HepG2 (cell line): ENCODE measurements around the gene TFG. TPM values are rescaled to one million over a fixed set of nuclear protein-coding genes. Genes with fewer than 3 reads are reported as not detected.

Source experiments
- ATAC-seq: fragments of 200-7000 bp; cut with Tn5 transposase; 3 replicates; pipeline ENCODE4 v1.9.1; 2020; ENCODE audit warnings: mild to moderate bottlenecking, moderate library complexity
- BruUV-seq: library from RNA; stranded (reverse); fragments of 400-500 nt; replicated peaks from 2 replicates; lab custom pipeline; 2021; lab: Mats Ljungman, UMichigan
- CTCF ChIA-PET: fragments of 300-600 bp; formaldehyde crosslinking; extraction: SDS; loops from one replicate; lab custom pipeline; 2021; ENCODE audit warnings: low total read pairs, inconsistent platforms, low intra/inter-chr PET ratio; lab: Yijun Ruan, JAX
- POLR2A ChIA-PET: fragments of 350-600 bp; sonication (Branson Sonifier 250); formaldehyde crosslinking; loops from one replicate; lab custom pipeline; 2020; ENCODE audit warnings: antibody characterized with exemption, inconsistent platforms; lab: Yijun Ruan, JAX
- DNase-seq: peaks from one replicate; pipeline ENCODE4 v3.0.0-alpha.2; 2015; ENCODE audit warnings: low spot score
- FAIRE-seq: peaks from 3 replicates; lab custom pipeline; 2011; peaks lifted over from hg19 to GRCh38; lab: Jason Lieb, UNC
- H2AFZ ChIP-seq: one replicate; pipeline ENCODE4 v1.6.1; 2011; ENCODE audit warnings: low read length, inconsistent platforms
- H3K27ac ChIP-seq: fragments of 300-600 bp; 3 replicates; pipeline ENCODE4 v1.8.0; 2011; ENCODE audit warnings: mixed run types, mild to moderate bottlenecking, mixed read lengths, low read length, inconsistent platforms; ENCODE audit not compliant: insufficient read depth; ENCODE audit errors: extremely low read length
- H3K27me3 ChIP-seq, 2 experiments: fragments of 200-600 bp in 1 of 2; 2 replicates in 1 of 2; 3 replicates in 1 of 2; pipeline versions ENCODE4 v1.6.0 to v1.8.0; 2011; ENCODE audit warnings: low read length in 2 of 2, mild to moderate bottlenecking in 2 of 2, moderate library complexity in 2 of 2, inconsistent platforms in 1 of 2; ENCODE audit not compliant: insufficient read depth in 2 of 2, control insufficient read depth in 1 of 2
- H3K36me3 ChIP-seq, 2 experiments: fragments of 200-600 bp in 1 of 2; replicated peaks in 1 of 2; 2 replicates in 1 of 2; 3 replicates in 1 of 2; pipeline versions ENCODE4 v1.5.1 to v1.8.0; 2011; ENCODE audit warnings: low read length in 2 of 2, inconsistent platforms in 1 of 2; ENCODE audit not compliant: insufficient read depth in 2 of 2, control insufficient read depth in 1 of 2
- H3K4me1 ChIP-seq: 2 replicates; pipeline ENCODE4 v1.5.1; 2012; ENCODE audit warnings: low read length, inconsistent platforms; ENCODE audit not compliant: insufficient read depth
- H3K4me2 ChIP-seq: 2 replicates; pipeline ENCODE4 v1.6.0; 2011; ENCODE audit warnings: low read depth, low read length, inconsistent platforms
- H3K4me3 ChIP-seq, 3 experiments: fragments of 200-600 bp in 1 of 3; sonication (generic), shearing (Covaris generic) in 1 of 3; replicated peaks in 1 of 3; 2 replicates each; pipeline ENCODE4 v1.5.1; 2011 to 2016; ENCODE audit warnings: low read length in 3 of 3, inconsistent platforms in 2 of 3, low read depth in 2 of 3, mild to moderate bottlenecking in 2 of 3, control low read depth in 1 of 3, mixed read lengths in 1 of 3; ENCODE audit not compliant: insufficient read depth in 1 of 3
- H3K79me2 ChIP-seq: one replicate; pipeline ENCODE4 v1.6.1; 2011; ENCODE audit warnings: low read length, inconsistent platforms; ENCODE audit not compliant: insufficient read depth
- H3K9ac ChIP-seq: 2 replicates; pipeline ENCODE4 v1.6.0; 2011; ENCODE audit warnings: mild to moderate bottlenecking, low read depth, low read length, inconsistent platforms; ENCODE audit not compliant: insufficient read depth
- H3K9me3 ChIP-seq: 2 replicates; pipeline ENCODE4 v1.5.1; 2012; ENCODE audit warnings: mild to moderate bottlenecking, low read length
- H4K20me1 ChIP-seq: 2 replicates; pipeline ENCODE4 v1.6.0; 2011; ENCODE audit warnings: inconsistent platforms, mild to moderate bottlenecking, low read length, moderate library complexity; ENCODE audit not compliant: insufficient read depth
- HES4 ChIP-seq: sonication (generic); formaldehyde crosslinking; IDR thresholded peaks from 2 replicates; pipeline ENCODE4 v1.9.0; 2021; ENCODE audit warnings: mild to moderate bottlenecking, missing genetic modification reagents, borderline replicate concordance
- HOXA7 ChIP-seq: sonication (generic); formaldehyde crosslinking; IDR thresholded peaks from 2 replicates; pipeline ENCODE4 v1.8.1; 2022; ENCODE audit warnings: mild to moderate bottlenecking, missing genetic modification reagents, moderate library complexity
- NCOA2 ChIP-seq: sonication (generic); formaldehyde crosslinking; IDR thresholded peaks from 2 replicates; pipeline ENCODE4 v1.8.0; 2022; ENCODE audit warnings: inconsistent platforms
- PHF8 ChIP-seq: sonication (generic); formaldehyde crosslinking; IDR thresholded peaks from 2 replicates; pipeline ENCODE4 v1.5.0; 2020; ENCODE audit warnings: missing genetic modification reagents
- PTBP1 ChIP-seq: fragments of 200-400 bp; formaldehyde crosslinking; IDR thresholded peaks from 2 replicates; pipeline ENCODE4 v1.6.1; 2018; ENCODE audit warnings: low read length, low read depth; ENCODE audit not compliant: poor library complexity, severe bottlenecking
- RBM22 ChIP-seq: fragments of 200-400 bp; formaldehyde crosslinking; optimal IDR thresholded peaks from 2 replicates; pipeline ENCODE3; 2017; ENCODE audit warnings: mild to moderate bottlenecking, low read length, moderate library complexity
- SRY ChIP-seq: sonication (generic); formaldehyde crosslinking; IDR thresholded peaks from 2 replicates; pipeline ENCODE4 v1.8.0; 2022; ENCODE audit warnings: mild to moderate bottlenecking, missing genetic modification reagents
- ZNF432 ChIP-seq: sonication (generic); formaldehyde crosslinking; IDR thresholded peaks from 2 replicates; pipeline ENCODE4 v1.5.0; 2020; ENCODE audit warnings: missing genetic modification reagents, mild to moderate bottlenecking, borderline replicate concordance
- ZNF577 ChIP-seq: sonication (generic); formaldehyde crosslinking; IDR thresholded peaks from 2 replicates; pipeline ENCODE4 v1.4.0; 2020; ENCODE audit warnings: mild to moderate bottlenecking, low read depth, missing genetic modification reagents, borderline replicate concordance
- ZNF841 ChIP-seq: sonication (generic); formaldehyde crosslinking; IDR thresholded peaks from 2 replicates; pipeline ENCODE4 v1.8.1; 2023; ENCODE audit warnings: missing genetic modification reagents, borderline replicate concordance
- WGBS: methylation state at CpG from one replicate; pipeline ENCODE4 v1.1.6; 2017; ENCODE audit warnings: low lambda C conversion rate; 5-methylcytosine and 5-hydroxymethylcytosine counted together
- in situ Hi-C: cut with HindIII; loops from 2 replicates; pipeline ENCODE4 v1.10.0; 2017; ENCODE audit warnings: low pct_unique_long_range_greater_than_20kb; ENCODE audit not compliant: extremely low pct_ligation_motif_present
- intact Hi-C: fragments of 100-400 bp; cut with micrococcal nuclease; formaldehyde crosslinking; loops from one replicate; pipeline ENCODE4 v1.10.0; 2022; ENCODE audit not compliant: unreplicated experiment
- polyA plus RNA-seq, 8 experiments: library from polyadenylated mRNA; depleted of rRNA in 3 of 8; stranded (reverse) in 7 of 8; unstranded in 1 of 8; fragments of >200 nt; fragmentation: Illumina TruSeq in 4 of 8; extraction: Trizol in 4 of 8; gene quantifications; 2 replicates each; pipeline versions ENCODE4 v1.2.1 to v1.2.3, GENCODE V29; 2011 to 2016; ENCODE audit warnings: low read depth in 4 of 8, missing spikeins in 1 of 8, mixed read lengths in 1 of 8; ENCODE audit not compliant: insufficient read depth in 1 of 8
- total RNA-seq, 5 experiments: library from RNA; depleted of rRNA; stranded (reverse); fragments of >200 nt; fragmentation: Illumina TruSeq; extraction: Trizol; gene quantifications; 2 replicates each; pipeline ENCODE4 v1.2.3, GENCODE V29; 2016; ENCODE audit warnings: low read depth in 1 of 5
- TF ChIP-seq, protein P1 (sequence below): sonication (generic); formaldehyde crosslinking; IDR thresholded peaks from 2 replicates; pipeline ENCODE4 v1.4.0; 2020; ENCODE audit warnings: mild to moderate bottlenecking, missing genetic modification reagents

Gene TFG
- total and polyA plus RNA-seq, 2 of the 13 experiments (the other 11 are each of a cell fraction or from before 2014, with no cell fraction given), result 53.6 to 71.7 TPM

DNA sequence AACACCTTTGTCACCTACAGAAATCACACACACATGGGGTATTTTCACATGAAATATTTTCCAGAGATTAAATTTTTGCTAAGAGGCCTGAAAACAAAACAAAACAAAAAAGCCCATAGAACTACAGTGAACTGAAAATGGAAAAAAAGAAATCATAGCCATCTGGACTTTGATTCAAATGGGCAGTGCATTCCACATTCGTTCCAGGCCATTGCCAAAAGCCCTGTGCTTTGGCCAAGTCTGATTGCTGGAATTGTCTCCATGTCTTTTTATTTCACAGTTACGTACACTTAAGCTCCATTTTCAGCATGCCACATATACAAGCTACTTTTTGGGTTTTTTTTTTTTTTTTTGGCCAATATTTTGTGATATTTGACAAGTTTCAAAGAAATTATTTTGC is 47.1 kb downstream of the TFG start:
- no peak overlapping the region for H3K4me3 ChIP-seq
- H3K27ac ChIP-seq, result no peak overlapping the region
- H3K4me2 ChIP-seq, result no peak overlapping the region
- H3K4me1 ChIP-seq, result no peaks in the 10 kb centered on the region
- no peaks in the 10 kb centered on the region for H3K79me2 ChIP-seq
- H2AFZ ChIP-seq, result no peak overlapping the region
- no peaks in the 10 kb centered on the region for H3K9me3 ChIP-seq
- FAIRE-seq (no peak), ATAC-seq (no peak), DNase-seq (no peak)
- no TSS peak for BruUV-seq
- no peak overlapping the region for H3K9ac ChIP-seq
- no peaks in the 10 kb centered on the region for H4K20me1 ChIP-seq
- peaks cover 0 to 8% of the 10 kb centered on the region in 2 experiments; a peak in 3 of 5 replicates for H3K36me3 ChIP-seq
- in situ Hi-C loops (no loop called here), intact Hi-C loops (no loop called here)
- TF ChIP-seq ZNF432 (CRISPR knock-in tag), result no peak
- peak; percentile 1 for TF ChIP-seq RBM22
- TF ChIP-seq SRY (CRISPR knock-in tag), result no peak
- TF ChIP-seq NCOA2 (CRISPR knock-in tag), result no peak
- no peak for TF ChIP-seq ZNF841 (CRISPR knock-in tag)
- TF ChIP-seq HES4 (CRISPR knock-in tag), result no peak
- TF ChIP-seq, protein P1, sequence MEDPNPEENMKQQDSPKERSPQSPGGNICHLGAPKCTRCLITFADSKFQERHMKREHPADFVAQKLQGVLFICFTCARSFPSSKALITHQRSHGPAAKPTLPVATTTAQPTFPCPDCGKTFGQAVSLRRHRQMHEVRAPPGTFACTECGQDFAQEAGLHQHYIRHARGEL (CRISPR knock-in tag), result no peak
- ChIA-PET POLR2A (no interaction called here), CTCF (no interaction called here)
- H3K27me3 ChIP-seq, result no peaks in the 10 kb centered on the region
- WGBS, result 73% methylated on average over 2 of the region's 2 CpGs

DNA sequence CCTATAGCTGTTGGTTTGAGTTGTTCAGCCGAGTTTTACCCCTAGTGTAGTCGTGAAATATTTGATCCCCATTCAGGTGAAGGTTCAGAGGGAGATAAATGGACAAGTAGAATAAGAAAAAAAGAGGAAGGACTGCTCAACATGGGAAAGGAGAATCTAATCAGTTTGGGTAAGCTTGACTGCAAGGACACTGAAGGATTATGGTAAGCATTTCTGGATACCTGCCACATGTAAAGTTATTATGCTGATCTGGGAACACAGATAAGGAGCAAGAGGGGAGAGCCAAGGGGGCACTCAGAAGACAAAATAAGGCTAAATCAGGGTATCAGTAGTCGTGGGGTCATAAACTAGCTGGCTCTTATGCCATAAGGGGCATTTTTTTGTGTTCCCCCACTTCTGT is 49.9 kb downstream of the TFG start:
- ChIA-PET POLR2A (no interaction called here), CTCF (no interaction called here)
- H4K20me1 ChIP-seq, result no peaks in the 10 kb centered on the region
- intact Hi-C loops (no loop called here), in situ Hi-C loops (no loop called here)
- no peak overlapping the region for H3K4me3 ChIP-seq
- no peak overlapping the region for H3K27ac ChIP-seq
- H3K9me3 ChIP-seq, result no peaks in the 10 kb centered on the region
- WGBS, result 52% methylated on average over 3 of the region's 3 CpGs
- FAIRE-seq (no peak), DNase-seq (no peak), ATAC-seq (no peak)
- H3K36me3 ChIP-seq, result no peaks in the 10 kb centered on the region
- H3K9ac ChIP-seq, result no peak overlapping the region
- no peaks in the 10 kb centered on the region; a peak in 1 of 5 replicates for H3K27me3 ChIP-seq
- no peak overlapping the region for H2AFZ ChIP-seq
- no peaks in the 10 kb centered on the region for H3K4me1 ChIP-seq
- no peak for TF ChIP-seq ZNF577
- no peak for TF ChIP-seq HOXA7
- TF ChIP-seq PTBP1, result no peak
- TF ChIP-seq PHF8, result no peak
- no peak overlapping the region for H3K4me2 ChIP-seq
- H3K79me2 ChIP-seq, result no peaks in the 10 kb centered on the region
- no TSS peak for BruUV-seq
